GM23338 (cell line): ENCODE data around the gene CROCC2. TPM values are rescaled to one million over a fixed set of nuclear protein-coding genes. Genes with fewer than 3 reads are reported as not detected.

Source experiments
- ATAC-seq: fragments of 200-7000 bp; cut with Tn5 transposase; 3 replicates; pipeline ENCODE4 v1.9.1; 2020
- DNase-seq: peaks from one replicate; pipeline ENCODE4 v3.0.0-alpha.2; 2015; ENCODE audit warnings: low spot score
- H2AFZ ChIP-seq: fragments of 200-600 bp; sonication (generic); 2 replicates; pipeline ENCODE4 v1.8.0; 2016; ENCODE audit warnings: antibody characterized with exemption, mild to moderate bottlenecking, moderate library complexity
- H3F3A ChIP-seq: fragments of 200-600 bp; sonication (generic); replicated peaks from 2 replicates; pipeline ENCODE4 v1.8.0; 2017; ENCODE audit warnings: antibody characterized with exemption, mixed run types, low read depth
- H3K27ac ChIP-seq: fragments of 200-600 bp; sonication (generic); 2 replicates; pipeline ENCODE4 v1.6.1; 2016; ENCODE audit warnings: low read depth
- H3K27me3 ChIP-seq: fragments of 200-600 bp; sonication (generic); 2 replicates; pipeline ENCODE4 v1.8.0; 2016; ENCODE audit warnings: mild to moderate bottlenecking, mixed run types, moderate library complexity; ENCODE audit not compliant: insufficient read depth
- H3K36me3 ChIP-seq: fragments of 200-600 bp; sonication (generic); 2 replicates; pipeline ENCODE4 v1.8.0; 2016; ENCODE audit warnings: mild to moderate bottlenecking; ENCODE audit not compliant: insufficient read depth
- H3K4me1 ChIP-seq: fragments of 200-600 bp; sonication (generic); 2 replicates; pipeline ENCODE4 v1.8.0; 2016; ENCODE audit warnings: mild to moderate bottlenecking, moderate library complexity; ENCODE audit not compliant: insufficient read depth
- H3K4me2 ChIP-seq: fragments of 200-600 bp; sonication (generic); 2 replicates; pipeline ENCODE4 v1.7.1; 2017; ENCODE audit warnings: mixed run types
- H3K4me3 ChIP-seq: fragments of 200-600 bp; sonication (generic); 2 replicates; pipeline ENCODE4 v1.6.1; 2016; ENCODE audit warnings: mixed run types
- H3K79me2 ChIP-seq: fragments of 200-600 bp; sonication (generic); replicated peaks from 2 replicates; pipeline ENCODE4 v1.8.0; 2017; ENCODE audit warnings: mild to moderate bottlenecking; ENCODE audit not compliant: insufficient read depth
- H3K9me2 ChIP-seq: fragments of 200-600 bp; sonication (generic); 2 replicates; pipeline ENCODE4 v1.8.0; 2017; ENCODE audit not compliant: insufficient read depth
- H4K20me1 ChIP-seq: fragments of 200-600 bp; sonication (generic); replicated peaks from 2 replicates; pipeline ENCODE4 v1.8.0; 2017; ENCODE audit warnings: mild to moderate bottlenecking; ENCODE audit not compliant: insufficient read depth
- H3K27ac Mint-ChIP-seq: 2 replicates; pipeline ENCODE4 v1.8.0; 2020; ENCODE audit warnings: inconsistent platforms, mild to moderate bottlenecking, moderate library complexity, mixed read lengths
- H3K27me3 Mint-ChIP-seq: 3 replicates; pipeline ENCODE4 v1.8.0; 2022; ENCODE audit warnings: low read depth, mild to moderate bottlenecking, moderate library complexity, mixed read lengths, inconsistent platforms; ENCODE audit not compliant: insufficient read depth, poor library complexity
- H3K36me3 Mint-ChIP-seq: 3 replicates; pipeline ENCODE4 v1.8.0; 2021; ENCODE audit warnings: low read depth, mild to moderate bottlenecking, inconsistent platforms, moderate library complexity, mixed read lengths
- H3K4me1 Mint-ChIP-seq: 3 replicates; pipeline ENCODE4 v1.8.0; 2020; ENCODE audit warnings: mild to moderate bottlenecking, inconsistent platforms, mixed read lengths
- H3K4me3 Mint-ChIP-seq: 3 replicates; pipeline ENCODE4 v1.8.0; 2021; ENCODE audit warnings: moderate library complexity, mild to moderate bottlenecking, inconsistent platforms, mixed read lengths
- H3K9me3 Mint-ChIP-seq: 3 replicates; pipeline ENCODE4 v1.8.0; 2020; ENCODE audit warnings: moderate library complexity, mild to moderate bottlenecking, inconsistent platforms, mixed read lengths
- CREB1 ChIP-seq: fragments of 250-450 bp; sonication (Bioruptor Pico); IDR thresholded peaks from 2 replicates; pipeline ENCODE4 v1.5.0; 2020; ENCODE audit warnings: low read depth, mild to moderate bottlenecking, moderate library complexity
- CTCF ChIP-seq, 2 experiments: fragments of 200-600 bp in 1 of 2; sonication (generic) in 1 of 2; conservative IDR thresholded peaks; 2 replicates each; pipeline versions ENCODE4 v1.5.1 to v1.6.1; 2016 to 2017; ENCODE audit warnings: antibody characterized with exemption in 2 of 2, low read depth in 2 of 2, mild to moderate bottlenecking in 2 of 2, moderate library complexity in 1 of 2
- ETS1 ChIP-seq: IDR thresholded peaks from 2 replicates; pipeline ENCODE4 v1.6.1; 2016; ENCODE audit warnings: antibody characterized with exemption
- EZH2 ChIP-seq: fragments of 200-600 bp; sonication (generic); IDR thresholded peaks from one replicate; pipeline ENCODE4 v1.8.0; 2017; ENCODE audit warnings: antibody characterized with exemption, mild to moderate bottlenecking, low read depth; ENCODE audit not compliant: unreplicated experiment
- EZH2phosphoT487 ChIP-seq: fragments of 200-600 bp; sonication (generic); IDR thresholded peaks from one replicate; pipeline ENCODE4 v1.8.1; 2018; ENCODE audit warnings: antibody characterized with exemption; ENCODE audit not compliant: unreplicated experiment
- JUNB ChIP-seq: IDR thresholded peaks from one replicate; pipeline ENCODE4 v1.6.1; 2016; ENCODE audit warnings: antibody characterized with exemption; ENCODE audit not compliant: unreplicated experiment
- NANOG ChIP-seq: IDR thresholded peaks from 2 replicates; pipeline ENCODE4 v1.6.1; 2016; ENCODE audit warnings: antibody characterized with exemption, borderline replicate concordance
- POLR2AphosphoS5 ChIP-seq: IDR thresholded peaks from 2 replicates; pipeline ENCODE4 v1.6.1; 2016; ENCODE audit warnings: antibody characterized with exemption, low read depth
- REST ChIP-seq: IDR thresholded peaks from one replicate; pipeline ENCODE4 v1.6.1; 2018; ENCODE audit warnings: antibody characterized with exemption; ENCODE audit not compliant: unreplicated experiment
- STAT1 ChIP-seq: IDR thresholded peaks from one replicate; pipeline ENCODE4 v1.6.1; 2016; ENCODE audit warnings: antibody characterized with exemption; ENCODE audit not compliant: unreplicated experiment
- ZNF114 ChIP-seq: fragments of 250-450 bp; sonication (Bioruptor Pico); IDR thresholded peaks from 2 replicates; pipeline ENCODE4 v1.5.0; 2020; ENCODE audit warnings: mild to moderate bottlenecking, moderate library complexity
- ZNF331 ChIP-seq: fragments of 250-450 bp; sonication (Bioruptor Pico); IDR thresholded peaks from 2 replicates; pipeline ENCODE4 v1.5.0; 2020; ENCODE audit warnings: low read depth, mild to moderate bottlenecking, moderate library complexity
- ZNF462 ChIP-seq: fragments of 250-450 bp; sonication (Bioruptor Pico); IDR thresholded peaks from 2 replicates; pipeline ENCODE4 v1.5.0; 2020; ENCODE audit warnings: mild to moderate bottlenecking, moderate library complexity
- polyA plus RNA-seq: library from polyadenylated mRNA; unstranded; fragments of >200 nt; fragmentation: Nextera tagmentation; extraction: Ambion mirVana; gene quantifications from 2 replicates; pipeline ENCODE4 v1.2.1, GENCODE V29; 2016
- total RNA-seq: library from RNA; depleted of rRNA; stranded (reverse); fragments of >200 nt; shearing (Covaris generic); gene quantifications from 2 replicates; pipeline ENCODE4 v1.2.3, GENCODE V29; 2014

CROCC2 gene
- total and polyA plus RNA-seq, 2 experiments from 2014 or later, result not detected

GRCh38 chr2:241036397-241036963, 130.3 kb downstream of the CROCC2 start:
- ATAC-seq, result peak; percentile 77
- H3K27me3 Mint-ChIP-seq, result peaks cover 19% of the 10 kb centered on the region

More at GRCh38 chr2:241036397-241036963, 130.3 kb downstream of the CROCC2 start:
- TF ChIP-seq ZNF331 (CRISPR knock-in tag), result no peak
- no peak for TF ChIP-seq EZH2
- no peak for TF ChIP-seq ZNF462 (CRISPR knock-in tag)
- no peak for TF ChIP-seq POLR2AphosphoS5
- no peak for TF ChIP-seq CREB1 (CRISPR knock-in tag)
- no peak for TF ChIP-seq STAT1
- TF ChIP-seq JUNB, result no peak
- TF ChIP-seq ZNF114 (CRISPR knock-in tag), result no peak
- no peak for TF ChIP-seq NANOG
- no peak for TF ChIP-seq ETS1
- no peak for TF ChIP-seq CTCF (conservative IDR thresholded peaks at IDR 0.05; ENCODE audit: low read depth in 2 of 2)
- no peak for TF ChIP-seq REST
- TF ChIP-seq EZH2phosphoT487, result no peak
- Histone ChIP-seq H3K9me2 (no peaks in the 10 kb centered on the region), H3K36me3 (no peaks in the 10 kb centered on the region), H4K20me1 (no peaks in the 10 kb centered on the region), H3F3A (no peaks in the 10 kb centered on the region), H3K79me2 (no peaks in the 10 kb centered on the region), H3K4me2 (peak overlapping the region; percentile 92), H3K4me3 (peak overlapping the region; percentile 63), H3K4me1 (peaks cover 8% of the 10 kb centered on the region; the same call in 1 of the 2 replicates), H3K27me3 (peaks cover 6% of the 10 kb centered on the region), H3K27ac (no peak overlapping the region), H2AFZ (peak overlapping the region; percentile 96)
- DNase-seq, result peak; percentile 80
- H3K36me3 Mint-ChIP-seq, result no peaks in the 10 kb centered on the region; the same call in 2 of the 3 replicates
- no peaks in the 10 kb centered on the region; the same call in 2 of the 3 replicates for H3K9me3 Mint-ChIP-seq
- no peak overlapping the region for H3K27ac Mint-ChIP-seq
- H3K4me3 Mint-ChIP-seq, result peak overlapping the region; percentile 59
- H3K4me1 Mint-ChIP-seq, result peaks cover 7% of the 10 kb centered on the region
